Skin of body (tissue), 2 donors: ENCODE data around the gene FBXO34. TPM values are rescaled to one million over a fixed set of nuclear protein-coding genes. Genes with fewer than 3 reads are reported as not detected.
A peak's percentile ranks its signal among the peaks of the same experiment; 100 is the strongest.
"Not testable (repeated sequence)": the region's sequence is repeated elsewhere in the genome, so short reads cannot be mapped to it uniquely, and the experiment has no call there.

Experiments used
- DNase-seq: peaks from one replicate; lab custom pipeline; 2025; lab: John Stamatoyannopoulos, UW
- total RNA-seq: library from RNA; depleted of rRNA; stranded (reverse); fragments of >200 nt; gene quantifications from one replicate; pipeline ENCODE4 v1.2.3, GENCODE V29; 2014

The FBXO34 gene
- total RNA-seq, 1 donor from 2014 or later: 29.7 TPM

GRCh38 chr14:55341781-55342180 lies 70.6 kb downstream of the FBXO34 start:
- DNase-seq: no peak

DNA sequence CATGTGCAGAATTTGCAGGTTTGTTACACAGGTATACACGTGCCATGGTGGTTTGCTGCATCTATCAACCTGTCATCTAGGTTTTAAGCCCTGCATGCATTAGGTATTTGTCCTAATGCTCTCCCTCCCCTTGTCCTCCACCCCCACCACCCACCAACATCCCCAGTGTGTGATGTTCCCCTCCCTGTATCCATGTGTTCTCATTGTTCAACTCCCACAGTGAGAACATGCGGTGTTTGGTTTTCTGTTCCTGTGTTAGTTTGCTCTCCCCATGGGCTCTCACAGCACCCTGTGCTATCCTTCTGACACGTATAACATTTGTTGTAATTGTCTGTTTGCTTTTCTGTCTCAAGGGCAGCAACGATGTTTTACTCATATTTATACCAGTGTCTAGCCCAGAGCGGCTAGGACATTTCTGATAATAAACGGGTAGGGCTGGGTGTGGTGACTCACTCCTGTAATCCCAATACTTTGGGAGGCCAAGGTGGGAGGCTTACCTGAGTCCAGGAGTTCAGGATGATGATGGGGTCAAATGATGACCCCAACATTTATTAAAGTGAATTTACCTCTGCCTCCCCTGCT lies 73.5 kb downstream of the FBXO34 start:
- DNase-seq: not testable (repeated sequence)

GRCh38 chr14:55347040-55347439 lies 75.8 kb downstream of the FBXO34 start:
- no peak for DNase-seq

- DNase-seq: no peak
Observed at GRCh38 chr14:55347748-55348147, 76.5 kb downstream of the FBXO34 start.

- no peak for DNase-seq
Observed at GRCh38 chr14:55348766-55349453, 77.7 kb downstream of the FBXO34 start.

GRCh38 chr14:55349565-55349964 lies 78.3 kb downstream of the FBXO34 start:
- no peak for DNase-seq

DNA sequence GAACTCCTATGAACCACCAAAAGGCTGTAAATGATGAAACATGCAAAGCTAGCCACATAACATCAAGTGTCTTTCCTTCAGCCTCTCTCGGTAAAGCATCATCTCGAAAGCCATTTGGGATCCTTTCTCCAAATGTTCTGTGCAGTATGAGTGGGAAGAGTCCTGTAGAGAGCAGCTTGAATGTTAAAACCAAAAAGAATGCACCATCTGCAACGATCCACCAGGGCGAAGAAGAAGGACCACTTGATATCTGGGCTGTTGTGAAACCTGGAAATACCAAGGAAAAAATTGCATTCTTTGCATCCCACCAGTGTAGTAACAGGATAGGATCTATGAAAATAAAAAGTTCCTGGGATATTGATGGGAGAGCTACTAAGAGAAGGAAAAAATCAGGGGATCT lies 79.2 kb downstream of the FBXO34 start:
- DNase-seq: no peak

DNA sequence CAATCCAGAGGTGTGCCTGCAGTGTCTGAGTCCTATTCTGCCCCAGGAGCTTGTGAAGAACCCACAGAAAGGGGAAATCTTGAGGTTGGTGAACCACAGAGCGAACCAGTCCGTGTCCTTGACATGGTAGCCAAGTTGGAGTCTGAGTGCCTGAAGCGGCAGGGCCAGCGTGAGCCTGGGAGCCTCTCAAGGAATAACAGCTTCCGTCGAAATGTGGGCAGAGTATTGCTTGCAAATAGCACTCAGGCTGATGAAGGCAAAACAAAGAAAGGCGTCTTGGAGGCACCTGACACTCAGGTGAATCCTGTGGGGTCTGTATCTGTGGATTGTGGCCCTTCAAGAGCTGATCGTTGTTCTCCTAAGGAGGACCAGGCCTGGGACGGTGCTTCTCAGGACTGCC lies 79.9 kb downstream of the FBXO34 start:
- no peak for DNase-seq

DNA sequence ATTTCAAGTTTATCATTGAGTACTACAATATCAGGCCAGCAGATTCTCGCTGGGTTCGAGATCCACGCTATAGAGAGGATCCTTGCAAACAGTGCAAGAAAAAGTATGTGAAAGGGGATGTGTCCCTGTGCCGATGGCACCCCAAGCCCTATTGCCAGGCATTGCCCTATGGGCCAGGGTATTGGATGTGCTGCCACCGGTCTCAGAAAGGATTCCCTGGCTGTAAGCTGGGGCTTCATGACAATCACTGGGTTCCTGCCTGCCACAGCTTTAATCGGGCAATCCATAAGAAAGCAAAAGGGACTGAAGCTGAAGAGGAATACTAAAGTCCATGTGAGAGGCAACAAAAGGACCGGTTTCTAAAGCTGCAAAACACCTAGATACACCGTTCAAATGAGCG lies 81.0 kb downstream of the FBXO34 start:
- DNase-seq: no peak

DNA sequence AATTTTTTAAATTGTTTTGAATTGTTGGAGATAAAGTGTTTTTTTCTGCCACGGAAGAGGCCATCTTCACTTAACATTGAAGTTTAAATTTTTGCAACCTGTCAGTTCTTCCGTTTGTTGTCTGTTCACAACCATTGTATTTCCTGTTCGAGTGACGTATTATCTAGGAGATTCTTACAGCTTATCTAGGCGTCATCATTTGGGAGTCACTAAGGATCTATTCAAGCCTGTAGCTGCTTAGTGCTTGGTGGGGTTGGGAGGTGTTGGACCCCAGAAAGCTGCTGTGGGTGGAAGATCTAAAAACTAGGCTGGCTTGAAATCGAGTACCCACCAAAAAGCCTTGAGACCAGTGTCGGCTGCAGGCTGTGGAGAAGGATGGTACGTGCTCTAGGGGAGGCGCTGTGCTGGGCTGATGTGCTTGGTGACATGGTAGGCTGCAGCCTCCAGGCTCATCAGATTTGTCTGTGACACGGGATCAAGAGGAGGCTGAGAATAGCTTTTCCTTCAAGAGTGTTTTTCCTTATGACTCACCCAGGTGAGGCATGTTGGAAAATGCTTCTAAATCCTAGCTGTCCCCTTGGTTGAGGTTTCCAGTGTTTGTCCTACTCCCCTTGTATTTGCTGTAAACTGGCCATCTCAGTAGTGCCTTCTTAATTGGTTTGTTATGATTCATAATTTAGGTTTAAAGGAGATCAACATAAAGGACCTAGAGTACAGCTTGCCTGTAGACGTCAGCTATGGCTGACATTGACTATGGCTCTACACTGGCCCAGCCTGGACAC lies 82.7 kb downstream of the FBXO34 start:
- no peak for DNase-seq

DNA sequence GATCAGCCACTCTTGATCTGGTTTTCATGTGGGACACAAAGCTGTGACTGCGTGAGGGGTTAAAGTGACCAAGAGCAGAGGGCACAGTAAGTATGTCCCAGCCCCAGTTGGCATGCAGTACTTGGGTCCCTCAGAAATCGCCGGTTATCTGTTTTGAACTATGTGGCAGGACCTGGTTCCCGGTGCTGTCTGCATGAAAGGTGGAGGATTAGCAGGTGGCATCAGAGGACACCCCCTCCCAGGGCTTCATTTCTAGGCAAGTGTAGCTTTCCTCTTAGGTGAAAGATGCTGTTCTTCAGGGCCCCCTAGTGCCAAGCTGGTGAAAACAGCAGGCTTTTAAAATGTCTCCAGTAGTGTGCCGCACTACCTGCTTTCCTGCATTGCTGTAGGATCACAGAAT lies 83.3 kb downstream of the FBXO34 start:
- no peak for DNase-seq

DNA sequence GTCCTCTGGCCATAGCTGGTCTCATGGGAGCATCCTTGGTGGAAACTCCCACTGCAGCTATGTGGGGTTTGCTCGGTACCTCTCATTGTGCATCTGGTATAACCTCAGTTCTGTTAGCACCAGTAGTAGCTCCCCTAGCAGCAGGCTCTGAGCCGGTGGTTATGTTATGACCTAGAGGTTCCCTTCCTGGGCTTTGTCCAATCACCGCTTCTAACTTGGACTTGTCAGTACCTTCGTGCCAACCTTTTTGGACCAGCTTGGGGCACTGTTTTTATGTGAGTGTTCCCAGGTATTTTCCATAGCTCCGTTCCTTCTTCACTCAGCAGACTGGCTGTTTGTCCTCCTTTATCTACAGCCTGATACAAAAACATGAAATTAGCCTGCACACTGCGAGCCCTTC lies 84.7 kb downstream of the FBXO34 start:
- no peak for DNase-seq

GRCh38 chr14:55356913-55357312 lies 85.7 kb downstream of the FBXO34 start:
- DNase-seq: no peak

GRCh38 chr14:55359307-55359706 lies 88.1 kb downstream of the FBXO34 start:
- DNase-seq: no peak

DNA sequence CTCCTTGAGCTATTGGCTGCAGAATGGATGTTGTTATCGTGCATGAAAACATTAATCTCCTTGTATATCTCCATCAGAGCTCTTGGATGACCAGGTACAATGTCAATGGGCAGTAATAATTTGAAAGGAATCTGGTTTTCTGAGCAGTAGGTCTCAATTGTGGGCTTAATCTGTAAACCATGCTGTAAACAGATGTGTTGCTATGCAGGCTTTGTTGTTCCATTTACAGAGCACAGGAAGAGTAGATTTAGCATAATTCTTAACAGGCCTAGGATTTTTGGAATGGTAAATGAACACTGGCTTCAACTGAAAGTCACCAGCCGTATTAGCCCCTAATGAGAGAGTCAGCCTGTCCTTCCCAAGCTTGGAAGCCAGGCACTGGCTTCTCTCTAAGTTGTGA lies 90.0 kb downstream of the FBXO34 start:
- DNase-seq: peak; percentile 55

DNA sequence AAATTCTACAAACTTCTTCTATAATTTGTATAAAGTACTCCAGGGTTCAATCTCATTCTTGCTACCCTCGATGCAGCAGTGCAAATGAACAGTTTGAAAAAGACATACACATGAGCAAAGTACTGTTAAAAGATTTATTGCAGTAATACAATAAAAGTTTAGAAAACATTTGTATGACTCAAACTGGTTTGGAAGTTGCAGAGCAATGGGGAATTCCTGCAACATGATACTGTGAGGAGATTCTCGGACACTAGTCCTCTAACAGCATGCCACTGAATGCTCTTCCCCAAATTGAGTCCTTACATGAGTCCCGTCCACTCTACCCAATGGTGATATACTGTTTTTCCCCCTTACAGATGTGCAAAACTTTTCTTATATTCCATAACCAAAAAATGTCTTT lies 95.0 kb downstream of the FBXO34 start:
- no peak for DNase-seq

DNA sequence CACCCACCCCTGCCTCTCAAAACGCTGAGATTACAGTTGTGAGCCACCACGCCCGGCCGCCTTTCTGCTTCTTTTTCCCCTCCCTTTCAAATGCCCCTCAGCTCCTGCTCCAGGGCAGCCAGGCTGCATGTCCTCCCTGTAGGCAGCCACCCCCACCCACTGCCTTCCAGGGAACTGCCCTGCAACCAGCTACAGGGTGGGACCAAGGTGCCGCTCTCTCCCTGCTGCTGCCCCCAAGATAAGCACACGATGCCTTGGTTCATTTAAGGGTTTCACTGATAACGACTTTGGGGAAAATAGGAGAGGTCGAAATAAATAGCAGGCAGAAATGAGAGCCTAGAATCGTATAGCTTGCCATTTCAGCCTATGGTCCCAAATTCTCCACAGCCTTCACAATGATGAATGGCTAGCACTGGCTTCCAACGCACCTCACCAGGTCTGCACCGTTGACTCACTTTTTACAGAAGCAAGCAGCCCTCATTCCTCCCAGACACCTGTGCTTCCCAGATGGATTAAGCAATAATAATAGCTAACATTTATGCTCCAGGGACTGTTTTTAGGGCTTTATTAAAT lies 99.7 kb downstream of the FBXO34 start:
- DNase-seq: no peak

DNA sequence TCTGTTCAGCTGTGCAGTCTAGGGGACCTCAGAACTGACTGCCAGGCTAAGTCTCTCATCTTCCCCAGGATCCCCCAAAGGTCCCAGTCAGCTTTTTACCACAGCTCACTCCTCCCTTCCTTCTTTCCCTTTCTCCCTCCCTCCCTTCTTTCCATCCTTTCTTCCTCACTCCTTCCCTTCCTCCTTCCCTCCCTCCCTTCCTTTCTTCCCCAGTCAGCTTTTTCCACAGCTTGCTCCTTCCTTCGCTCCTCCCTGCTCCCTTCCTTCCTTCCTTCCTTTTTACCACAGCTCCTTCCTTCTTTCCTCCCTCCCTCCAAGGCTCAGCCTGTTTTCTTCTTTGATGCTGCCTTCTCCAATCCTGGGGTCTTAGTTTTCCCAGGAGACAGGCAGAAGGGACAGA lies 101.2 kb downstream of the FBXO34 start:
- DNase-seq: no peak

DNA sequence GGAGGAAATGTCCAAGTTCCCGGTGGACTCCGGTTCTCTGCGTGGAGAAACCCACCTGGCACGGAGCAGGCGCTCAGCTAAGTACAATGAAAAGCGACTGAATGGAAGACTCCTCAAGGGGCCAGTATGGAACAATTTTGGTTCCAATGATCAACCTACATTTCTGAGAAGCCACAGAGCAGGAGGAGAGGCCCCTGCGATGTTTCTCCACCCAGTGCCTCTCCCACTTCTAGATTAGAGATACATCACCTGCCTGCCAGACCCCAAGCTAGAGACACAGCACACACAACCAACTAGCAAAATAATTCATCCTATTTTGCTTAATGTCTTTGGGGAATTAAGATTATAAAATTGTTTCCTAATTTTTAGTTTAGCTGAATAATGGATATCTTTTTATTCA lies 101.6 kb downstream of the FBXO34 start:
- DNase-seq: no peak

- no peak for DNase-seq
Observed at GRCh38 chr14:55373784-55374705, 102.8 kb downstream of the FBXO34 start.

DNA sequence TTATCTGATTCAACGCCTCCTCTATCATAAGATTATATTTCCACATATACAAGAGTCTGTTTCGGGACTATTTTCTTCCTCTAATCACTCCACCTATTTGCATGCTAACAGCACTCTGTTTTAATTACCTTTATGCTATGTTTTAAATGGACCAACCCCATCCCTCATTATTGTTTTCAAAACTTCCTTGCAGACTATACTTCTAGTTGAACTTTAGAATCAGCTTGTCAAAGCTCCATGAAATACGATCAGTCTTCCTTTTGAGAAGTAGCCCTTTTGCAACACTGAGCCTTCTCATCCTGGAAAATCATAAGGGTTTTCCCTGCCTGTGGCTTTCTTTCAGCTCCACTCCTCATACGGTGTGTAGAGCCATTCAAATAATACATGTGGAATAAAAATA lies 103.5 kb downstream of the FBXO34 start:
- DNase-seq: no peak
